Measurements from ENCODE around the gene CGB3. TPM values are rescaled to one million over a fixed set of nuclear protein-coding genes. Genes with fewer than 3 reads are reported as not detected.

CGB3 gene
- total and polyA plus RNA-seq, 2 donors (not counting 1 experiment from before 2014, with no cell fraction given): not detected

DNA sequence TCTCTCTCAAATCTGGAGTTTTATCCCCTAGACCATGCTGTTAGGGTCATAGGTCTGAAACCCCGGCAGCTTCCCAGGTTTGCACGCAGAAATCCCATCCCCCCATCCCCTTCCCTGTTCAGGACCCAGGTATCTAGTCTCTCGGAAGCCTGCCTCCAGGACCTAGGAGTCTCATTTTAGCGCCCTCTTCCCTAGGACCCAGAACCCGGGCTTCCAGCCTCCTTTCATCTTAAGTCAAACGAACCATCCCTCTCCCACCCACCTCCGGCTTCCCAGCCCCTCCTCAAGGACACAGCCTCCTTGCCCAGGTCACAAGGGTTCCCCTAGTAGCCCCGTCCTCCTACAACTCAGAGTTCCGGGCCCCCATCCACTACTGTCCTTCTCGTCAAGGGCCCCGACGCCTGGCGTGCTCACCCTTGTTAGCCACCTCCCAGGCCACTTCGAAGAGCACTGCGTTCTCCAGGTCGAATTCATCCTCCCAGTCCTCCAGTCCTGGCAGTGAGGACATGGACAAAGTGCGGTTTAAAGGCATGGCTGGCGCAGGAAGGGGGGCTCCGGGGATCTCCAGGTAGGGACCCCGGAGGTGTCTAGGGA is 31.5 kb downstream of the CGB3 start:
- peak overlapping the region; percentile 42 for H2AFZ ChIP-seq (ENCODE audit: low read length)
- H3K79me2 ChIP-seq (ENCODE audit: control insufficient read depth, insufficient read depth, low read length): peaks cover 61% of the 10 kb centered on the region
- TF ChIP-seq CTCF (conservative IDR thresholded peaks at IDR 0.05 in 1 of 2, IDR thresholded peaks at IDR 0.05 in 1 of 2; ENCODE audit: low read depth in 1 of 2, low read length in 2 of 2) (no peak), EZH2 (IDR thresholded peaks at IDR 0.05; ENCODE audit: low read length, missing control alignments) (no peak)
- peak overlapping the region; percentile 93 for H3K9ac ChIP-seq (ENCODE audit: insufficient read depth, low read length)
- peaks cover 19% of the 10 kb centered on the region for H3K4me1 ChIP-seq (ENCODE audit: control insufficient read depth, extremely low read depth, insufficient read depth, low read length)
- H3K4me2 ChIP-seq (ENCODE audit: extremely low read depth, insufficient read depth, low read length): peak overlapping the region; percentile 80
- DNase-seq (ENCODE audit: low read depth in 2 of 2): no peak
- H3K9me3 ChIP-seq (ENCODE audit: control insufficient read depth, insufficient read depth, low read depth, low read length): no peaks in the 10 kb centered on the region
- H3K36me3 ChIP-seq (ENCODE audit: control insufficient read depth, insufficient read depth, low read length): peaks cover 5% of the 10 kb centered on the region
- no peaks in the 10 kb centered on the region for H4K20me1 ChIP-seq (ENCODE audit: control insufficient read depth, extremely low read depth, insufficient read depth, low read length)
- peak overlapping the region; percentile 98 for H3K27ac ChIP-seq (ENCODE audit: insufficient read depth, low read length)
- H3K4me3 ChIP-seq (replicated peaks in 1 of 4; ENCODE audit: control extremely low read depth in 1 of 4, insufficient read depth in 1 of 4, low read depth in 3 of 4, low read length in 4 of 4): peak overlapping the region; percentile 94 to 98 (median 94)
- no peaks in the 10 kb centered on the region for H3K27me3 ChIP-seq (ENCODE audit: control insufficient read depth, insufficient read depth, low read length)

DNA sequence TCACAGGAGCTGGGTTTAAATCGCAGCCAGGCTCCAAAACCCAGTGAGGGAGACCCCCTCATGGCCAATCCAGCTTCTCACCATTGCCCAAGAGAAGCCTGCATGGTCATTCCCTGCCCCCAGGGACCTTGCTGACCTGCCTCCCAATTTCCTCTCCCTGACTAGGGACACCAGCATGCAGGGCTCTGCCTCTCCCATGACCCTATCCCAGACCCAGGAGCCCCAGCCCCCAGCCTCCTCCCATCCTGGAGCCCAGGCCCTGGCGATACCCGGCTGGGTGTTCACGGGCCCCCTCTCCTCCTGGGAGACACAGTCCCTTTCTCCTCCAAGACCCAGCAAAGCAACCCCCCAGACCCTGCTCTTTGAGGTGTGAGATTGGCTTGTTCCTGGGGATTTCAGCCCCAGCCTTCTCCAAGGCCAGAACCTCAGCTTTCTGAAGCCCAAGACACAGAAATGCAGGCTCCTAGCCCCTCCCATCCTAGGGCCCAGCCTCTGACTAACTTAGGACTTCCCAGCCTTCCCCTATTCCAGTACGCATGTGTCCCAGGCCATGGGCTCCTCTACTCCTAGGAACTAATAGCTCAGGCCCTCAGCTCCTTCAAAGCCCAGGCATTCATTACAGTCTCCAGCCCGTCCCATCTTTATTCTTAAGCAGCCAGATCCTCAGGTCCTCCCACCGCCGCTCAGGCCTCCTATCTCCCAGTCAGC is 32.1 kb downstream of the CGB3 start:
- peak overlapping the region; percentile 93 for H3K9ac ChIP-seq (ENCODE audit: insufficient read depth, low read length)
- no peaks in the 10 kb centered on the region for H4K20me1 ChIP-seq (ENCODE audit: control insufficient read depth, extremely low read depth, insufficient read depth, low read length)
- no peaks in the 10 kb centered on the region for H3K9me3 ChIP-seq (ENCODE audit: control insufficient read depth, insufficient read depth, low read depth, low read length)
- TF ChIP-seq EZH2 (IDR thresholded peaks at IDR 0.05; ENCODE audit: low read length, missing control alignments): no peak
- no peak for TF ChIP-seq CTCF (conservative IDR thresholded peaks at IDR 0.05 in 1 of 2, IDR thresholded peaks at IDR 0.05 in 1 of 2; ENCODE audit: low read depth in 1 of 2, low read length in 2 of 2)
- peak; percentile 81 for DNase-seq (ENCODE audit: low read depth in 2 of 2)
- H3K4me2 ChIP-seq (ENCODE audit: extremely low read depth, insufficient read depth, low read length): peak overlapping the region; percentile 80
- peaks cover 6% of the 10 kb centered on the region for H3K36me3 ChIP-seq (ENCODE audit: control insufficient read depth, insufficient read depth, low read length)
- peak overlapping the region; percentile 42 for H2AFZ ChIP-seq (ENCODE audit: low read length)
- H3K4me1 ChIP-seq (ENCODE audit: control insufficient read depth, extremely low read depth, insufficient read depth, low read length): peaks cover 19% of the 10 kb centered on the region
- peaks cover 58% of the 10 kb centered on the region for H3K79me2 ChIP-seq (ENCODE audit: control insufficient read depth, insufficient read depth, low read length)
- H3K27ac ChIP-seq (ENCODE audit: insufficient read depth, low read length): peak overlapping the region; percentile 98
- no peaks in the 10 kb centered on the region for H3K27me3 ChIP-seq (ENCODE audit: control insufficient read depth, insufficient read depth, low read length)
- peak overlapping the region; percentile 94 to 98 (median 94) for H3K4me3 ChIP-seq (replicated peaks in 1 of 4; ENCODE audit: control extremely low read depth in 1 of 4, insufficient read depth in 1 of 4, low read depth in 3 of 4, low read length in 4 of 4)

- no peaks in the 10 kb centered on the region for H4K20me1 ChIP-seq (ENCODE audit: control insufficient read depth, extremely low read depth, insufficient read depth, low read length)
- peak overlapping the region; percentile 80 for H3K4me2 ChIP-seq (ENCODE audit: extremely low read depth, insufficient read depth, low read length)
- peaks cover 53% of the 10 kb centered on the region for H3K79me2 ChIP-seq (ENCODE audit: control insufficient read depth, insufficient read depth, low read length)
- no peaks in the 10 kb centered on the region for H3K27me3 ChIP-seq (ENCODE audit: control insufficient read depth, insufficient read depth, low read length)
- H3K9me3 ChIP-seq (ENCODE audit: control insufficient read depth, insufficient read depth, low read depth, low read length): no peaks in the 10 kb centered on the region
- H2AFZ ChIP-seq (ENCODE audit: low read length): no peak overlapping the region
- H3K27ac ChIP-seq (ENCODE audit: insufficient read depth, low read length): peak overlapping the region; percentile 98
- TF ChIP-seq EZH2 (IDR thresholded peaks at IDR 0.05; ENCODE audit: low read length, missing control alignments) (no peak), CTCF (conservative IDR thresholded peaks at IDR 0.05 in 1 of 2, IDR thresholded peaks at IDR 0.05 in 1 of 2; ENCODE audit: low read depth in 1 of 2, low read length in 2 of 2) (no peak)
- peaks cover 19% of the 10 kb centered on the region for H3K4me1 ChIP-seq (ENCODE audit: control insufficient read depth, extremely low read depth, insufficient read depth, low read length)
- H3K9ac ChIP-seq (ENCODE audit: insufficient read depth, low read length): peak overlapping the region; percentile 93
- DNase-seq (ENCODE audit: low read depth in 2 of 2): no peak
- H3K4me3 ChIP-seq (replicated peaks in 1 of 4; ENCODE audit: control extremely low read depth in 1 of 4, insufficient read depth in 1 of 4, low read depth in 3 of 4, low read length in 4 of 4): peak overlapping the region in 1 of 4 experiments; percentile 98
- peaks cover 11% of the 10 kb centered on the region for H3K36me3 ChIP-seq (ENCODE audit: control insufficient read depth, insufficient read depth, low read length)
Observed at GRCh38 chr19:48991011-48991609, 33.0 kb downstream of the CGB3 start.
